ENCODE data around the gene DNAJC7.
"Not testable (repeated sequence)": the region's sequence is repeated elsewhere in the genome, so short reads cannot be mapped to it uniquely, and the experiment has no call there.

The DNAJC7 gene

DNA sequence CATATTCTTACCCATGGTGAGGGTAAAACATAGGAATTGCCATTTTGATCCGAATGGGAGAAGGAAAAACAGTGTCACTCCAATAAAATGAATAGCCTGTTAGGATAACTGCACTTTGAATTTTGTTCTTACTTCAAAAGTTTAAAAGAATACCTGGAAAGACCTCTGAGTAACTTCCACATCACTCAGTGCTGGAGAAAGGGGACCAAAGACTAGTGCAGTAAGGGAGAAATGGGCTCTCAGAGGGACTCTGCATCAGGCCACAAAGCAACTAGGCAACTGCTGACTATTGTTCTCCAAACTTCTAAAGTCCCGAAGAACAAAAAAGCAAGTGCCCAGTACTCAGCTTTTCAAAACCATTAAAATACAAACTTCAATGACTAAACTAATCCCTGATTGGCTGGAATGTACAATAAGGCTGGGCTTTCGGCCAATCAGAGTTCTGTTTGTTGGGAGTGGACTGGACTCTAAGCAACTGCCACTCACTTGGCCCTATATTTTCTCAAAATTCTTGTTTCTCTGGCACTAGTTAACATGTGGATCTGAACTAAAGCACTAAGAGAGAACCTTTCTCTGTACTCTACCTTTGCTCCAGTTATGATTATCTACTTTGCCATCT lies 6.2 kb downstream of the DNAJC7 start:
- no peak overlapping the region for H3K4me3 ChIP-seq (ENCODE audit: low read depth, low read length)

DNA sequence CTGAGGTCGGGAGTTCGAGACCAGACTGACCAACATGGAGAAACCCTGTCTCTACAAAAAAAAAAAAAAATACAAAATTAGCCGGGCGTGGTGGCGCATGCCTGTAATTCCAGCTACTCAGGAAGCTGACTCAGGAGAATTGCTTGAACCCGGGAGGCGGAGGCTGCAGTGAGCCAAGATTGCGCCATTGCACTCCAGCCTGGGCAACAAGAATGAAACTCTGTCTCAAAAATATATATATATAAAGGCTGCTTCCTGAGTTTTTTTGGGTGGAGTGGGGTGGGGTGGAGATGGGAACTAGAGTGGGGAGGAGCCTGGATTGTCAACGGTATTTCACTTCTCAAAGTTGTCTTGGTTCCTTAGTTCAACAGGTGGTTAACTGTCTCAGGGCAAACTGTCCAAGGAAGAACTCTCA lies 7.0 kb downstream of the DNAJC7 start:
- H3K4me3 ChIP-seq (ENCODE audit: low read depth, low read length), result not testable (repeated sequence)

More for the DNA sequence above, 6.2 kb downstream of the DNAJC7 start:
- TF ChIP-seq, protein P1, sequence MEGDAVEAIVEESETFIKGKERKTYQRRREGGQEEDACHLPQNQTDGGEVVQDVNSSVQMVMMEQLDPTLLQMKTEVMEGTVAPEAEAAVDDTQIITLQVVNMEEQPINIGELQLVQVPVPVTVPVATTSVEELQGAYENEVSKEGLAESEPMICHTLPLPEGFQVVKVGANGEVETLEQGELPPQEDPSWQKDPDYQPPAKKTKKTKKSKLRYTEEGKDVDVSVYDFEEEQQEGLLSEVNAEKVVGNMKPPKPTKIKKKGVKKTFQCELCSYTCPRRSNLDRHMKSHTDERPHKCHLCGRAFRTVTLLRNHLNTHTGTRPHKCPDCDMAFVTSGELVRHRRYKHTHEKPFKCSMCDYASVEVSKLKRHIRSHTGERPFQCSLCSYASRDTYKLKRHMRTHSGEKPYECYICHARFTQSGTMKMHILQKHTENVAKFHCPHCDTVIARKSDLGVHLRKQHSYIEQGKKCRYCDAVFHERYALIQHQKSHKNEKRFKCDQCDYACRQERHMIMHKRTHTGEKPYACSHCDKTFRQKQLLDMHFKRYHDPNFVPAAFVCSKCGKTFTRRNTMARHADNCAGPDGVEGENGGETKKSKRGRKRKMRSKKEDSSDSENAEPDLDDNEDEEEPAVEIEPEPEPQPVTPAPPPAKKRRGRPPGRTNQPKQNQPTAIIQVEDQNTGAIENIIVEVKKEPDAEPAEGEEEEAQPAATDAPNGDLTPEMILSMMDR (IDR thresholded peaks at IDR 0.05; ENCODE audit: borderline replicate concordance, insufficient read depth, low read depth, low read length), result no peak

DNA sequence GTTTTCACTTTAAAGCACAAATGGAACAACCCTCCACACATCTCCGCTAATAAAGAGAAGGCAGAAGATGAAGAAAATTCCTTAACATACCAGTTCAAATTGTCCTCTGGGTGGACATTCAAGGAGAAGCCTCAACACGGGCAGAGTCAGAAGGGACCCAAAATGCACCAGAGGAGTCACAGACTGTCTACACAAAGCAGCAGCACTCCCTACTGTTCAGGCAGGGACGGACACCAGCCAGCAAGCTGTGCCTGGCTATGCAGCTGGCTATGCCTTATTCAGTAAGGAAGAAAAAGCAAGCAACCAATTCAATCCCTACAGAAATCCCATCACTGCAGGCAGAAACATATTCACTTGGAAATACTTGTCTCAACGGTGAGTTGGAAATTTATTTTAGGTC lies 8.1 kb downstream of the DNAJC7 start:
- TF ChIP-seq, protein P1 (IDR thresholded peaks at IDR 0.05; ENCODE audit: borderline replicate concordance, insufficient read depth, low read depth, low read length), result no peak
- H3K4me3 ChIP-seq (ENCODE audit: low read depth, low read length), result no peak overlapping the region

DNA sequence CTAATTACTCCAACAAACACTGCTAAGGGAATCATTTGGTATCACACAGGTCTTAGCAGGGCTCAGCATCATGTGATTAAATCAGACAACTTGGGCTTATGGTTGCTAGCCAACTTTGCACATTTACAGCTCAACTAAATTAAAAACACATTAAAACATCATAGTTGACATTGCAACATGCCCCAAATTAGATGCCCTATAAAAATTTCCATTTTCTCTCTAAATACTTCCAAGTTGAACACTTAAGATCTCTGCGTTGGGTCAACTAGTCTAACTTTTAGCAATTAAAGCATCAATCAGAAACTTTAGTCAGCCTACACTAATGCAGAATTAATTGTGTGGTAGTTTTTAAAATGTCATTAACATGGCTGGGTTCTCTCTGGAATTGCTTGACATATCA lies 12.1 kb downstream of the DNAJC7 start:
- H3K4me3 ChIP-seq (ENCODE audit: low read depth, low read length), result no peak overlapping the region
- TF ChIP-seq, protein P1 (IDR thresholded peaks at IDR 0.05; ENCODE audit: borderline replicate concordance, insufficient read depth, low read depth, low read length), result no peak

DNA sequence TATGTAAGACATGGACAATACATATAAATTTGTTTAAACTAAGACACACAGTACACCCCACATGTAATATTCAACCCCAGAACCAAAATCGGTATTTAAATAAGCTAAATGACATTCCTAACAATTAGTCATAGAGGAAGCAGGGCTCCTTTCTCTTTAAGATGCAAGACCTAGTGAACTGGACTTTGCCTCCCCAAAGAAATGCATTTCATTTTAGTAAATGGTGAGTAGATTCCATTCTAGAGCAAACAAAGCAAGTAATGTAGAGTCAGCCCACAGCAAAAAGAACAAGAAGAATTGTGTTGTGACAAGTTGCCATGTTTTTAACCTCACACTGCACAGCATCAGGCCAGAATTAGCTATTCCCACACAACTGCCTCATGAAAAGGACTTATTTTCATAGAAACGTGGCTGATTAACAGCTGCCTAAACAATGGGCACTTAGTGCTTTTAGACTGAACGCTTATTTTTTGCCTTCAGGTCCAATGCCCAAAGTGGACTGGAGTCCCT lies 14.4 kb downstream of the DNAJC7 start:
- TF ChIP-seq, protein P1 (IDR thresholded peaks at IDR 0.05; ENCODE audit: borderline replicate concordance, insufficient read depth, low read depth, low read length), result no peak
- H3K4me3 ChIP-seq (ENCODE audit: low read depth, low read length), result no peak overlapping the region

DNA sequence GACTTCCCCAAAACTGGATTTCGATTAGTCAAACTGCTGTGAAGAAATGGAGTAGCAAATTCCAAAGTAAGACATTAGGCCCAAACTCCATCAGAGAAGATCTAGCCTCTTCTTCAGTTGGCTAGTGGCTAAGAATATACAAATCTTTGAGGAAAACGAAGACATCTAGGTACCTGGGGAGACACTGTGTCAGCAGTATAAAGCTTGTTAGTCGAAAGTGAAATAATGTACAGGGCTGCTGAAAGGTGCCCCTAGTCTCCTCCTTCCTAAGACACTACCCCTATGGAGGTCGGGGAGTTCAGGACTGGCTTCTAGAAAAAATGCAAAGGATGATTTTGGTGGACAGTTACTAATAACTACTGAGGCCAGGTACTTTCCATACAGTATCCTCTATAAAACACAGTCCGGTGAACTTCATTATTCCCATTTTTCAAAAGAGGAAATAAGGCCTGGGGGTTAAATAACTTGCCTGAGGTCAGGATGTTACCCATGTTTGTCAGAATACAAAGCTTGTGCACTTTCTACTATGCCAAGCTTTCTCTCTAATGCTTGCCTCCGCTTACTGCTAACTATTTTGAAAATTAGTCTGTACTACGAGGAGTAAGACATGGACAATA lies 15.0 kb downstream of the DNAJC7 start:
- no peak overlapping the region for H3K4me3 ChIP-seq (ENCODE audit: low read depth, low read length)
- TF ChIP-seq, protein P1 (IDR thresholded peaks at IDR 0.05; ENCODE audit: borderline replicate concordance, insufficient read depth, low read depth, low read length), result no peak

DNA sequence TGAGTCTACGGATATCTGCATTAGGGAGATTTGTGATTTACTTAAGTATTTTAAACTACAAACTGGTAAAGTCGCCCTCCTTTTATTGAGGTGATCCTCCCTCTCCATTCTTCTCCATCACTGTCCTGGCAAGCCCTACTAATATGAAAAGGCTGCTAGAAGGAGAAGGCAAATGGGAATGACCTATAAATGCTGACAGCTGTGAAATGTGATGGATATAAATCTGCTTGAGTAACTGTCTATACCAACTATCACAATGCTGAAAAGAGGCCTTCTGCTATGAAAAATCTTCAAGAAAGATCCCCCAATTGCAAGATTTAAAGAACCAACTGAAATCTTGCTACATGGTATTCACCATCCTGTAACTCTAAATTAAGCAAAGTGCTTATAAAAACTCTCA lies 15.5 kb downstream of the DNAJC7 start:
- TF ChIP-seq, protein P1 (IDR thresholded peaks at IDR 0.05; ENCODE audit: borderline replicate concordance, insufficient read depth, low read depth, low read length), result no peak

More for the DNA sequence above, 15.5 kb downstream of the DNAJC7 start:
- no peak overlapping the region for H3K4me3 ChIP-seq (ENCODE audit: low read depth, low read length)
